GM23338 (cell line): ENCODE results near the gene NPAS3. TPM values are rescaled to one million over a fixed set of nuclear protein-coding genes. Genes with fewer than 3 reads are reported as not detected.

Source experiments
- CREB1 ChIP-seq: fragments of 250-450 bp; sonication (Bioruptor Pico); IDR thresholded peaks from 2 replicates; pipeline ENCODE4 v1.5.0; 2020; ENCODE audit warnings: low read depth, mild to moderate bottlenecking, moderate library complexity
- EZH2phosphoT487 ChIP-seq: fragments of 200-600 bp; sonication (generic); IDR thresholded peaks from one replicate; pipeline ENCODE4 v1.8.1; 2018; ENCODE audit warnings: antibody characterized with exemption; ENCODE audit not compliant: unreplicated experiment
- JUNB ChIP-seq: IDR thresholded peaks from one replicate; pipeline ENCODE4 v1.6.1; 2016; ENCODE audit warnings: antibody characterized with exemption; ENCODE audit not compliant: unreplicated experiment
- POLR2AphosphoS5 ChIP-seq: IDR thresholded peaks from 2 replicates; pipeline ENCODE4 v1.6.1; 2016; ENCODE audit warnings: antibody characterized with exemption, low read depth
- STAT1 ChIP-seq: IDR thresholded peaks from one replicate; pipeline ENCODE4 v1.6.1; 2016; ENCODE audit warnings: antibody characterized with exemption; ENCODE audit not compliant: unreplicated experiment
- ZNF114 ChIP-seq: fragments of 250-450 bp; sonication (Bioruptor Pico); IDR thresholded peaks from 2 replicates; pipeline ENCODE4 v1.5.0; 2020; ENCODE audit warnings: mild to moderate bottlenecking, moderate library complexity
- polyA plus RNA-seq: library from polyadenylated mRNA; unstranded; fragments of >200 nt; fragmentation: Nextera tagmentation; extraction: Ambion mirVana; gene quantifications from 2 replicates; pipeline ENCODE4 v1.2.1, GENCODE V29; 2016
- total RNA-seq: library from RNA; depleted of rRNA; stranded (reverse); fragments of >200 nt; shearing (Covaris generic); gene quantifications from 2 replicates; pipeline ENCODE4 v1.2.3, GENCODE V29; 2014
- TF ChIP-seq, protein P1 (sequence below): fragments of 250-450 bp; sonication (Bioruptor Pico); IDR thresholded peaks from 2 replicates; pipeline ENCODE4 v1.5.0; 2020; ENCODE audit warnings: mild to moderate bottlenecking, moderate library complexity
- TF ChIP-seq, protein P2 (sequence below): IDR thresholded peaks from one replicate; pipeline ENCODE4 v1.6.1; 2018; ENCODE audit warnings: antibody characterized with exemption; ENCODE audit not compliant: unreplicated experiment
- TF ChIP-seq, protein P3 (sequence below), 2 experiments: fragments of 200-600 bp in 1 of 2; sonication (generic) in 1 of 2; conservative IDR thresholded peaks; 2 replicates each; pipeline versions ENCODE4 v1.5.1 to v1.6.1; 2016 to 2017; ENCODE audit warnings: antibody characterized with exemption in 2 of 2, low read depth in 2 of 2, mild to moderate bottlenecking in 2 of 2, moderate library complexity in 1 of 2

NPAS3 gene
- total and polyA plus RNA-seq, 2 experiments from 2014 or later, result 0.17 to 0.19 TPM

DNA sequence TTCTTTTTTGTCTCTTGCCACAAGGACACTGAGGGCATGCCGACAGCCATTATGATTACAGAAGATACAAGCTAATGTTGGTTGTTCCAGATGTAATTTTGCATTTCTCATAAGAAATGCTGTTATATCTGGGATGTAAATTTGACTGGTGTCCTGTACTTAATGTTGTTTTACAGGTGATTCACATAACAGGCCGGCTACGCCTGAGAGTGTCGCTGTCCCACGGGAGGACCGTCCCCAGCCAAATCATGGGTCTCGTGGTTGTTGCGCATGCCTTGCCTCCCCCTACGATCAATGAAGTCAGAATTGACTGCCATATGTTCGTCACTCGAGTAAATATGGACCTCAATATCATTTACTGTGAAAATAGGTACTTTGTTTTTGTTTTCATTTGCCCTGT lies 835.5 kb downstream of the NPAS3 start (continued):
- TF ChIP-seq, protein P1, sequence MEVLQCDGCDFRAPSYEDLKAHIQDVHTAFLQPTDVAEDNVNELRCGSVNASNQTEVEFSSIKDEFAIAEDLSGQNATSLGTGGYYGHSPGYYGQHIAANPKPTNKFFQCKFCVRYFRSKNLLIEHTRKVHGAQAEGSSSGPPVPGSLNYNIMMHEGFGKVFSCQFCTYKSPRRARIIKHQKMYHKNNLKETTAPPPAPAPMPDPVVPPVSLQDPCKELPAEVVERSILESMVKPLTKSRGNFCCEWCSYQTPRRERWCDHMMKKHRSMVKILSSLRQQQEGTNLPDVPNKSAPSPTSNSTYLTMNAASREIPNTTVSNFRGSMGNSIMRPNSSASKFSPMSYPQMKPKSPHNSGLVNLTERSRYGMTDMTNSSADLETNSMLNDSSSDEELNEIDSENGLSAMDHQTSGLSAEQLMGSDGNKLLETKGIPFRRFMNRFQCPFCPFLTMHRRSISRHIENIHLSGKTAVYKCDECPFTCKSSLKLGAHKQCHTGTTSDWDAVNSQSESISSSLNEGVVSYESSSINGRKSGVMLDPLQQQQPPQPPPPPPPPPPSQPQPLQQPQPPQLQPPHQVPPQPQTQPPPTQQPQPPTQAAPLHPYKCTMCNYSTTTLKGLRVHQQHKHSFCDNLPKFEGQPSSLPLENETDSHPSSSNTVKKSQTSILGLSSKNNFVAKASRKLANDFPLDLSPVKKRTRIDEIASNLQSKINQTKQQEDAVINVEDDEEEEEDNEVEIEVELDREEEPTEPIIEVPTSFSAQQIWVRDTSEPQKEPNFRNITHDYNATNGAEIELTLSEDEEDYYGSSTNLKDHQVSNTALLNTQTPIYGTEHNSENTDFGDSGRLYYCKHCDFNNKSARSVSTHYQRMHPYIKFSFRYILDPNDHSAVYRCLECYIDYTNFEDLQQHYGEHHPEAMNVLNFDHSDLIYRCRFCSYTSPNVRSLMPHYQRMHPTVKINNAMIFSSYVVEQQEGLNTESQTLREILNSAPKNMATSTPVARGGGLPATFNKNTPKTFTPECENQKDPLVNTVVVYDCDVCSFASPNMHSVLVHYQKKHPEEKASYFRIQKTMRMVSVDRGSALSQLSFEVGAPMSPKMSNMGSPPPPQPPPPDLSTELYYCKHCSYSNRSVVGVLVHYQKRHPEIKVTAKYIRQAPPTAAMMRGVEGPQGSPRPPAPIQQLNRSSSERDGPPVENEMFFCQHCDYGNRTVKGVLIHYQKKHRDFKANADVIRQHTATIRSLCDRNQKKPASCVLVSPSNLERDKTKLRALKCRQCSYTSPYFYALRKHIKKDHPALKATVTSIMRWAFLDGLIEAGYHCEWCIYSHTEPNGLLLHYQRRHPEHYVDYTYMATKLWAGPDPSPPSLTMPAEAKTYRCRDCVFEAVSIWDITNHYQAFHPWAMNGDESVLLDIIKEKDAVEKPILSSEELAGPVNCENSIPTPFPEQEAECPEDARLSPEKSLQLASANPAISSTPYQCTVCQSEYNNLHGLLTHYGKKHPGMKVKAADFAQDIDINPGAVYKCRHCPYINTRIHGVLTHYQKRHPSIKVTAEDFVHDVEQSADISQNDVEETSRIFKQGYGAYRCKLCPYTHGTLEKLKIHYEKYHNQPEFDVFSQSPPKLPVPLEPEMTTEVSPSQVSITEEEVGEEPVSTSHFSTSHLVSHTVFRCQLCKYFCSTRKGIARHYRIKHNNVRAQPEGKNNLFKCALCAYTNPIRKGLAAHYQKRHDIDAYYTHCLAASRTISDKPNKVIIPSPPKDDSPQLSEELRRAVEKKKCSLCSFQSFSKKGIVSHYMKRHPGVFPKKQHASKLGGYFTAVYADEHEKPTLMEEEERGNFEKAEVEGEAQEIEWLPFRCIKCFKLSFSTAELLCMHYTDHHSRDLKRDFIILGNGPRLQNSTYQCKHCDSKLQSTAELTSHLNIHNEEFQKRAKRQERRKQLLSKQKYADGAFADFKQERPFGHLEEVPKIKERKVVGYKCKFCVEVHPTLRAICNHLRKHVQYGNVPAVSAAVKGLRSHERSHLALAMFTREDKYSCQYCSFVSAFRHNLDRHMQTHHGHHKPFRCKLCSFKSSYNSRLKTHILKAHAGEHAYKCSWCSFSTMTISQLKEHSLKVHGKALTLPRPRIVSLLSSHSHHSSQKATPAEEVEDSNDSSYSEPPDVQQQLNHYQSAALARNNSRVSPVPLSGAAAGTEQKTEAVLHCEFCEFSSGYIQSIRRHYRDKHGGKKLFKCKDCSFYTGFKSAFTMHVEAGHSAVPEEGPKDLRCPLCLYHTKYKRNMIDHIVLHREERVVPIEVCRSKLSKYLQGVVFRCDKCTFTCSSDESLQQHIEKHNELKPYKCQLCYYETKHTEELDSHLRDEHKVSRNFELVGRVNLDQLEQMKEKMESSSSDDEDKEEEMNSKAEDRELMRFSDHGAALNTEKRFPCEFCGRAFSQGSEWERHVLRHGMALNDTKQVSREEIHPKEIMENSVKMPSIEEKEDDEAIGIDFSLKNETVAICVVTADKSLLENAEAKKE (CRISPR knock-in tag), result no peak
- TF ChIP-seq, protein P2, sequence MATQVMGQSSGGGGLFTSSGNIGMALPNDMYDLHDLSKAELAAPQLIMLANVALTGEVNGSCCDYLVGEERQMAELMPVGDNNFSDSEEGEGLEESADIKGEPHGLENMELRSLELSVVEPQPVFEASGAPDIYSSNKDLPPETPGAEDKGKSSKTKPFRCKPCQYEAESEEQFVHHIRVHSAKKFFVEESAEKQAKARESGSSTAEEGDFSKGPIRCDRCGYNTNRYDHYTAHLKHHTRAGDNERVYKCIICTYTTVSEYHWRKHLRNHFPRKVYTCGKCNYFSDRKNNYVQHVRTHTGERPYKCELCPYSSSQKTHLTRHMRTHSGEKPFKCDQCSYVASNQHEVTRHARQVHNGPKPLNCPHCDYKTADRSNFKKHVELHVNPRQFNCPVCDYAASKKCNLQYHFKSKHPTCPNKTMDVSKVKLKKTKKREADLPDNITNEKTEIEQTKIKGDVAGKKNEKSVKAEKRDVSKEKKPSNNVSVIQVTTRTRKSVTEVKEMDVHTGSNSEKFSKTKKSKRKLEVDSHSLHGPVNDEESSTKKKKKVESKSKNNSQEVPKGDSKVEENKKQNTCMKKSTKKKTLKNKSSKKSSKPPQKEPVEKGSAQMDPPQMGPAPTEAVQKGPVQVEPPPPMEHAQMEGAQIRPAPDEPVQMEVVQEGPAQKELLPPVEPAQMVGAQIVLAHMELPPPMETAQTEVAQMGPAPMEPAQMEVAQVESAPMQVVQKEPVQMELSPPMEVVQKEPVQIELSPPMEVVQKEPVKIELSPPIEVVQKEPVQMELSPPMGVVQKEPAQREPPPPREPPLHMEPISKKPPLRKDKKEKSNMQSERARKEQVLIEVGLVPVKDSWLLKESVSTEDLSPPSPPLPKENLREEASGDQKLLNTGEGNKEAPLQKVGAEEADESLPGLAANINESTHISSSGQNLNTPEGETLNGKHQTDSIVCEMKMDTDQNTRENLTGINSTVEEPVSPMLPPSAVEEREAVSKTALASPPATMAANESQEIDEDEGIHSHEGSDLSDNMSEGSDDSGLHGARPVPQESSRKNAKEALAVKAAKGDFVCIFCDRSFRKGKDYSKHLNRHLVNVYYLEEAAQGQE, result no peak
- no peak for TF ChIP-seq STAT1
- no peak for TF ChIP-seq JUNB
- TF ChIP-seq ZNF114, result no peak
- TF ChIP-seq CREB1 (CRISPR knock-in tag), result no peak
- TF ChIP-seq, protein P3, sequence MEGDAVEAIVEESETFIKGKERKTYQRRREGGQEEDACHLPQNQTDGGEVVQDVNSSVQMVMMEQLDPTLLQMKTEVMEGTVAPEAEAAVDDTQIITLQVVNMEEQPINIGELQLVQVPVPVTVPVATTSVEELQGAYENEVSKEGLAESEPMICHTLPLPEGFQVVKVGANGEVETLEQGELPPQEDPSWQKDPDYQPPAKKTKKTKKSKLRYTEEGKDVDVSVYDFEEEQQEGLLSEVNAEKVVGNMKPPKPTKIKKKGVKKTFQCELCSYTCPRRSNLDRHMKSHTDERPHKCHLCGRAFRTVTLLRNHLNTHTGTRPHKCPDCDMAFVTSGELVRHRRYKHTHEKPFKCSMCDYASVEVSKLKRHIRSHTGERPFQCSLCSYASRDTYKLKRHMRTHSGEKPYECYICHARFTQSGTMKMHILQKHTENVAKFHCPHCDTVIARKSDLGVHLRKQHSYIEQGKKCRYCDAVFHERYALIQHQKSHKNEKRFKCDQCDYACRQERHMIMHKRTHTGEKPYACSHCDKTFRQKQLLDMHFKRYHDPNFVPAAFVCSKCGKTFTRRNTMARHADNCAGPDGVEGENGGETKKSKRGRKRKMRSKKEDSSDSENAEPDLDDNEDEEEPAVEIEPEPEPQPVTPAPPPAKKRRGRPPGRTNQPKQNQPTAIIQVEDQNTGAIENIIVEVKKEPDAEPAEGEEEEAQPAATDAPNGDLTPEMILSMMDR (conservative IDR thresholded peaks at IDR 0.05; ENCODE audit: low read depth in 2 of 2), result no peak
- no peak for TF ChIP-seq POLR2AphosphoS5
- no peak for TF ChIP-seq EZH2phosphoT487
